Kidney tubule cell (primary cell): ENCODE measurements around the gene PIK3CD.

Source experiments
- DNase-seq: peaks from one replicate; pipeline ENCODE4 v3.0.0-alpha.2; 2018; ENCODE audit warnings: low spot score

The PIK3CD gene

DNA sequence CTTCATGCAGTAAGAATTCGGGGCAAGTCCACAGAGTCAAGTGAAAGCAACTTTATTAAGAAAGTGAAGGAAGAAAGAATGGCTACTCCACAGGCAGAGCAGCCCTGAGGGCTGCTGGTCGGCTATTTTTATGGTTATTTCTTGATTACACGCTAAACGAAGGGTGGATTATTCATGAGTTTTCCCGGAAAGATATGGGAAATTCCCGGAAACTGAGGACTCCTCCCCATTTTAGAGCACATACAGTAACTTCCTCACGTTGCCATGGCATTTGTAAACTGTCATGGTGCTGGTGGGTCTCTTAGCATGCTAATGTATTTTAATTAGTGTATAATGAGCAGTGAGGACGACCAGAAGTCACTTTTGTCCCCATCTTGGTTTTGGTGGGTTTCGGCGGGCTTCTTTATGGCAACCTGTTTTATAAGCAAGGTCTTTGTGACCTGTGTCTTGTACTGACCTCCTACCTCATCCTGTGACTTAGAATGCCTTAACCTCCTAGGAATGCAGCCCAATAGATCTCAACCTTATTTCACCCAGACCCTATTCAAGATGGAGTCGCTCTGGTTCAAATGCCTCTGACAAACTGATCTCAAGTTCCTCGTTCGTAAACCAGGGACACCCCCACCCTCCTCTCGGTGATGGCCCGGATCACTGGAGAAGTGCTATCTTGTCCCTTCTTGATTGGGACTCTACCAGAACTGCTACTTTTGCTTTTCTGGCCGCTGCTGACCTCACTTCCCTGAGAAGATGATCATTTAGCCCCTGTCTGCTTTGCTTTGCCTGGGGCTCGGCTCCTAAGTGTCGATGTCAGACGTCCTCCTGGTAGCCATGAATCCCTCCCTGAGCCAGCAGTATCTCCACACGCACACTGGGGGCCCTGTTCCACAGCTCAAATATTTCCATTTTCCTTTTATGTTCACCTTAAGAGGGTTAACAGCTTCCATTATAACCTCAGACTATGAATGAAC lies 123.5 kb downstream of the PIK3CD start:
- no peak for DNase-seq

DNA sequence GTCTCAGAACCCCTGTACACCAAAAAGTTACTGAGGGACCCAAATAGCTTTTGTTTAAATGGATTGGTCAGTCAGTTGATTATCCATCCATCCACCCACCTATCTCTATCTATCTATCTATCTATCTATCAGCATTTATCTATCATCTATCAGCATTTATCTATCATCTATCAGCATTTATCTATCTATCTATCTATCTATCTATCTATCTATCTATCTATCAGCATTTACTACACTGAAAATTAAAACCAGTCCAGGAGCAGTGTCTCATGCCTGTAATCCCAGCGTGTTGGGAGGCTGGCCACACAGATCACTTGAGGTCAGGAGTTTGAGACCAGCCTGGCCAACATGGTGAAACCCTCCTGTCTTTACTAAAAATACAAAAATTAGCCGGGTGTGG lies 125.2 kb downstream of the PIK3CD start:
- DNase-seq = no peak
